ENCODE data around the gene PDE3A.

Gene PDE3A

GRCh38 chr12:20342111-20342510 is 26.2 kb upstream of the PDE3A start:
- no peak overlapping the region for H3K27ac ChIP-seq (ENCODE audit: poor library complexity, severe bottlenecking)
- H3K4me1 ChIP-seq (ENCODE audit: insufficient read depth, poor library complexity, severe bottlenecking), result no peaks in the 10 kb centered on the region
- H3K27me3 ChIP-seq (ENCODE audit: insufficient read depth, poor library complexity, severe bottlenecking), result no peaks in the 10 kb centered on the region
- no peak for DNase-seq (ENCODE audit: low spot score)
- no peaks in the 10 kb centered on the region for H3K9me3 ChIP-seq (ENCODE audit: severe bottlenecking)
- no peak for TF ChIP-seq CTCF (IDR thresholded peaks at IDR 0.05; ENCODE audit: poor library complexity, severe bottlenecking)
- ATAC-seq (ENCODE audit: low read depth), result no peak
- no peaks in the 10 kb centered on the region for H3K36me3 ChIP-seq (ENCODE audit: low read depth)
- H3K4me3 ChIP-seq (ENCODE audit: severe bottlenecking), result no peak overlapping the region

GRCh38 chr12:20345866-20346265 is 22.5 kb upstream of the PDE3A start:
- Histone ChIP-seq H3K36me3 (ENCODE audit: low read depth) (no peaks in the 10 kb centered on the region), H3K27ac (ENCODE audit: poor library complexity, severe bottlenecking) (no peak overlapping the region), H3K4me3 (ENCODE audit: severe bottlenecking) (no peak overlapping the region), H3K27me3 (ENCODE audit: insufficient read depth, poor library complexity, severe bottlenecking) (no peaks in the 10 kb centered on the region), H3K9me3 (ENCODE audit: severe bottlenecking) (no peaks in the 10 kb centered on the region), H3K4me1 (ENCODE audit: insufficient read depth, poor library complexity, severe bottlenecking) (no peaks in the 10 kb centered on the region)
- DNase-seq (ENCODE audit: low spot score) (no peak), ATAC-seq (ENCODE audit: low read depth) (no peak)
- no peak for TF ChIP-seq CTCF (IDR thresholded peaks at IDR 0.05; ENCODE audit: poor library complexity, severe bottlenecking)

GRCh38 chr12:20350026-20350425 is 18.3 kb upstream of the PDE3A start:
- Histone ChIP-seq H3K27me3 (ENCODE audit: insufficient read depth, poor library complexity, severe bottlenecking) (no peaks in the 10 kb centered on the region), H3K27ac (ENCODE audit: poor library complexity, severe bottlenecking) (no peak overlapping the region), H3K9me3 (ENCODE audit: severe bottlenecking) (no peaks in the 10 kb centered on the region), H3K4me1 (ENCODE audit: insufficient read depth, poor library complexity, severe bottlenecking) (no peaks in the 10 kb centered on the region), H3K36me3 (ENCODE audit: low read depth) (no peaks in the 10 kb centered on the region), H3K4me3 (ENCODE audit: severe bottlenecking) (no peak overlapping the region)
- ATAC-seq (ENCODE audit: low read depth) (no peak), DNase-seq (ENCODE audit: low spot score) (no peak)
- no peak for TF ChIP-seq CTCF (IDR thresholded peaks at IDR 0.05; ENCODE audit: poor library complexity, severe bottlenecking)

- no peak for TF ChIP-seq CTCF (IDR thresholded peaks at IDR 0.05; ENCODE audit: poor library complexity, severe bottlenecking)
- Histone ChIP-seq H3K4me1 (ENCODE audit: insufficient read depth, poor library complexity, severe bottlenecking) (no peaks in the 10 kb centered on the region), H3K27ac (ENCODE audit: poor library complexity, severe bottlenecking) (no peak overlapping the region), H3K4me3 (ENCODE audit: severe bottlenecking) (no peak overlapping the region), H3K36me3 (ENCODE audit: low read depth) (no peaks in the 10 kb centered on the region), H3K9me3 (ENCODE audit: severe bottlenecking) (no peaks in the 10 kb centered on the region), H3K27me3 (ENCODE audit: insufficient read depth, poor library complexity, severe bottlenecking) (no peaks in the 10 kb centered on the region)
- no peak for ATAC-seq (ENCODE audit: low read depth)
- DNase-seq (ENCODE audit: low spot score), result no peak
These were observed 17.8 kb upstream of the PDE3A start for GRCh38 chr12:20350495-20350894.

GRCh38 chr12:20351406-20351805 is 16.9 kb upstream of the PDE3A start:
- Histone ChIP-seq H3K4me1 (ENCODE audit: insufficient read depth, poor library complexity, severe bottlenecking) (no peaks in the 10 kb centered on the region), H3K4me3 (ENCODE audit: severe bottlenecking) (no peak overlapping the region), H3K27ac (ENCODE audit: poor library complexity, severe bottlenecking) (no peak overlapping the region), H3K36me3 (ENCODE audit: low read depth) (no peaks in the 10 kb centered on the region), H3K9me3 (ENCODE audit: severe bottlenecking) (no peaks in the 10 kb centered on the region), H3K27me3 (ENCODE audit: insufficient read depth, poor library complexity, severe bottlenecking) (no peaks in the 10 kb centered on the region)
- ATAC-seq (ENCODE audit: low read depth), result no peak
- no peak for TF ChIP-seq CTCF (IDR thresholded peaks at IDR 0.05; ENCODE audit: poor library complexity, severe bottlenecking)
- DNase-seq (ENCODE audit: low spot score), result no peak
